IMR-90 (cell line): ENCODE measurements around the gene TMPRSS2.

Source experiments
- BHLHE40 ChIP-seq: fragments of 150-350 bp; IDR thresholded peaks from 2 replicates; pipeline ENCODE4 v1.6.1; 2016; ENCODE audit warnings: mild to moderate bottlenecking, low read depth, low read length
- CTCF ChIP-seq: conservative IDR thresholded peaks from 2 replicates; pipeline ENCODE4 v1.5.1; 2012; ENCODE audit warnings: mild to moderate bottlenecking, low read depth, low read length, improper control_type of control experiment
- MXI1 ChIP-seq: IDR thresholded peaks from 2 replicates; pipeline ENCODE4 v1.6.1; 2012; ENCODE audit warnings: low read depth, mild to moderate bottlenecking, low read length, moderate library complexity, borderline replicate concordance
- POLR2A ChIP-seq: IDR thresholded peaks from 2 replicates; pipeline ENCODE4 v1.6.1; 2012; ENCODE audit warnings: mild to moderate bottlenecking, low read depth, low read length
- RFX5 ChIP-seq: IDR thresholded peaks from 2 replicates; pipeline ENCODE4 v1.8.0; 2012; ENCODE audit warnings: low read depth, mild to moderate bottlenecking, low read length, moderate library complexity
- SMC3 ChIP-seq: fragments of 150-350 bp; IDR thresholded peaks from 2 replicates; pipeline ENCODE4 v1.6.1; 2016; ENCODE audit warnings: low read depth, mild to moderate bottlenecking, antibody characterized with exemption, low read length, moderate library complexity

GRCh38 chr21:41481191-41481590, 26.8 kb downstream of the TMPRSS2 start:
- TF ChIP-seq POLR2A (no peak), CTCF (no peak), RFX5 (no peak), MXI1 (no peak), SMC3 (no peak), BHLHE40 (no peak)
